DOHH2 (cell line): ENCODE data around the gene DENND1B.
"Not testable (repeated sequence)": the region's sequence is repeated elsewhere in the genome, so short reads cannot be mapped to it uniquely, and the experiment has no call there.

Source experiments
- EZH2phosphoT487 ChIP-seq: fragments of 200-600 bp; sonication (generic); IDR thresholded peaks from 2 replicates; pipeline ENCODE4 v1.6.1; 2017; ENCODE audit warnings: borderline replicate concordance, mild to moderate bottlenecking, antibody characterized with exemption, low read length, moderate library complexity, mixed read lengths
- TF ChIP-seq, protein P1 (sequence below): fragments of 200-600 bp; sonication (generic); IDR thresholded peaks from one replicate; pipeline ENCODE4 v1.5.1; 2014; ENCODE audit warnings: antibody characterized with exemption, mild to moderate bottlenecking, low read depth, low read length; ENCODE audit not compliant: poor library complexity, severe bottlenecking

DNA sequence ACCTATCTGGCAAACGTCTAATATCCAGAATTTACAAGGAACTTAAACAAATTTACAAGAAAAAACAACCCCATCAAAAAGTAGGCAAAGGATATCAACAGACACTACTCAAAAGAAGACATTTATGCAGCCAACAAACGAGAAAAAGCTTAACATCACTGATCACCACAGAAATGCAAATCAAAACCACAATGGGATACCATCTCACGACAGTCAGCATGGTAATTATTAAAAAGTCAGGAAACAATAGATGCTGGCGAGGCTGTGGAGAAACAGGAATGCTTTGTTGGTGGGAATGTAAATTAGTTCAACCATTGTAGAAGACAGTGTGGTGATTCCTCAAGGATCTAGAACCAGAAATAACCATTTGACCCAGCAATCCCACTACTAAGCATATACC lies 74.6 kb downstream of the DENND1B start:
- TF ChIP-seq, protein P1, sequence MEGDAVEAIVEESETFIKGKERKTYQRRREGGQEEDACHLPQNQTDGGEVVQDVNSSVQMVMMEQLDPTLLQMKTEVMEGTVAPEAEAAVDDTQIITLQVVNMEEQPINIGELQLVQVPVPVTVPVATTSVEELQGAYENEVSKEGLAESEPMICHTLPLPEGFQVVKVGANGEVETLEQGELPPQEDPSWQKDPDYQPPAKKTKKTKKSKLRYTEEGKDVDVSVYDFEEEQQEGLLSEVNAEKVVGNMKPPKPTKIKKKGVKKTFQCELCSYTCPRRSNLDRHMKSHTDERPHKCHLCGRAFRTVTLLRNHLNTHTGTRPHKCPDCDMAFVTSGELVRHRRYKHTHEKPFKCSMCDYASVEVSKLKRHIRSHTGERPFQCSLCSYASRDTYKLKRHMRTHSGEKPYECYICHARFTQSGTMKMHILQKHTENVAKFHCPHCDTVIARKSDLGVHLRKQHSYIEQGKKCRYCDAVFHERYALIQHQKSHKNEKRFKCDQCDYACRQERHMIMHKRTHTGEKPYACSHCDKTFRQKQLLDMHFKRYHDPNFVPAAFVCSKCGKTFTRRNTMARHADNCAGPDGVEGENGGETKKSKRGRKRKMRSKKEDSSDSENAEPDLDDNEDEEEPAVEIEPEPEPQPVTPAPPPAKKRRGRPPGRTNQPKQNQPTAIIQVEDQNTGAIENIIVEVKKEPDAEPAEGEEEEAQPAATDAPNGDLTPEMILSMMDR = not testable (repeated sequence)
- not testable (repeated sequence) for TF ChIP-seq EZH2phosphoT487
